GM12878 (cell line): ENCODE measurements around the gene TARDBP. TPM values are rescaled to one million over a fixed set of nuclear protein-coding genes. Genes with fewer than 3 reads are reported as not detected.

Experiments
- ATAC-seq: fragments of 200-7000 bp; cut with Tn5 transposase; 3 replicates; pipeline ENCODE4 v1.9.1; 2020; ENCODE audit warnings: mild to moderate bottlenecking, moderate library complexity
- BruUV-seq: library from RNA; stranded (reverse); fragments of 400-500 nt; replicated peaks from 2 replicates; lab custom pipeline; 2021; lab: Mats Ljungman, UMichigan
- CTCF ChIA-PET: fragments of 300-600 bp; sonication (Branson Sonifier 250); formaldehyde crosslinking; extraction: SDS; loops from one replicate; lab custom pipeline; 2021; ENCODE audit warnings: inconsistent platforms; lab: Yijun Ruan, JAX
- POLR2A ChIA-PET: fragments of 350-600 bp; formaldehyde crosslinking; extraction: SDS; loops from one replicate; lab custom pipeline; 2021; ENCODE audit warnings: inconsistent platforms; lab: Charles Lee
- RAD21 ChIA-PET: fragments of 300-600 bp; sonication (Branson Sonifier 250); formaldehyde crosslinking; loops from one replicate; lab custom pipeline; 2023; ENCODE audit warnings: antibody characterized with exemption; ENCODE audit not compliant: unreplicated experiment; lab: Charles Lee
- SMC1A ChIA-PET: fragments of 300-600 bp; sonication (Branson Sonifier 250); formaldehyde crosslinking; loops from one replicate; lab custom pipeline; 2023; ENCODE audit not compliant: unreplicated experiment, uncharacterized antibody; lab: Charles Lee
- DNase-seq: peaks from one replicate; pipeline ENCODE4 v3.0.0-alpha.2; 2011; ENCODE audit warnings: low read depth, low spot score
- FAIRE-seq: peaks from 3 replicates; lab custom pipeline; 2011; peaks lifted over from hg19 to GRCh38; lab: Jason Lieb, UNC
- H2AFZ ChIP-seq: 2 replicates; pipeline ENCODE4 v1.6.0; 2011; ENCODE audit warnings: low read depth, low read length, control low read depth; ENCODE audit not compliant: control insufficient read depth
- H3K27ac ChIP-seq: 2 replicates; pipeline ENCODE4 v1.5.1; 2011; ENCODE audit warnings: control low read depth; ENCODE audit not compliant: control insufficient read depth, insufficient read depth
- H3K27me3 ChIP-seq, 2 experiments: replicated peaks in 1 of 2; 2 replicates each; pipeline versions ENCODE4 v1.6.0 to v1.6.1; 2011; ENCODE audit warnings: low read length in 1 of 2; ENCODE audit not compliant: control insufficient read depth in 2 of 2, insufficient read depth in 2 of 2
- H3K36me3 ChIP-seq, 2 experiments: 2 replicates each; pipeline ENCODE4 v1.5.1; 2011; ENCODE audit warnings: low read length in 1 of 2; ENCODE audit not compliant: control insufficient read depth in 2 of 2, insufficient read depth in 2 of 2
- H3K4me1 ChIP-seq: 2 replicates; pipeline ENCODE4 v1.6.1; 2011; ENCODE audit warnings: mild to moderate bottlenecking, low read length, moderate library complexity, mixed read lengths; ENCODE audit not compliant: control insufficient read depth, insufficient read depth
- H3K4me2 ChIP-seq: 2 replicates; pipeline ENCODE4 v1.6.0; 2011; ENCODE audit warnings: control low read depth; ENCODE audit not compliant: control insufficient read depth, insufficient read depth
- H3K4me3 ChIP-seq: fragments of 200-600 bp; sonication (generic); 2 replicates; pipeline ENCODE4 v1.5.1; 2016
- H3K79me2 ChIP-seq: 2 replicates; pipeline ENCODE4 v1.6.0; 2011; ENCODE audit warnings: low read length; ENCODE audit not compliant: control insufficient read depth, insufficient read depth
- H3K9ac ChIP-seq: 2 replicates; pipeline ENCODE4 v1.8.0; 2011; ENCODE audit warnings: low read length, control low read depth, mixed read lengths; ENCODE audit not compliant: control insufficient read depth, insufficient read depth
- H3K9me3 ChIP-seq: replicated peaks from 3 replicates; pipeline ENCODE4 v1.5.1; 2011; ENCODE audit warnings: mild to moderate bottlenecking, low read length; ENCODE audit not compliant: control insufficient read depth, insufficient read depth
- H4K20me1 ChIP-seq: 2 replicates; pipeline ENCODE4 v1.6.0; 2011; ENCODE audit not compliant: control insufficient read depth, insufficient read depth
- ATF7 ChIP-seq: fragments of 450-650 bp; IDR thresholded peaks from 2 replicates; pipeline ENCODE4 v1.6.1; 2016; ENCODE audit warnings: low read depth, mild to moderate bottlenecking
- BCL11A ChIP-seq: IDR thresholded peaks from 2 replicates; pipeline ENCODE4 v1.6.1; 2011; ENCODE audit warnings: low read depth, low read length
- CHD4 ChIP-seq: fragments of 200-600 bp; sonication (generic); IDR thresholded peaks from 2 replicates; pipeline ENCODE4 v1.6.1; 2016; ENCODE audit warnings: mild to moderate bottlenecking
- EED ChIP-seq: sonication (generic); IDR thresholded peaks from 2 replicates; pipeline ENCODE4 v1.6.1; 2016; ENCODE audit warnings: antibody characterized with exemption, low read depth
- HSF1 ChIP-seq: fragments of 150-350 bp; IDR thresholded peaks from 2 replicates; pipeline ENCODE4 v1.6.1; 2014; ENCODE audit warnings: mild to moderate bottlenecking, low read depth, low read length
- IKZF1 ChIP-seq: fragments of 450-650 bp; conservative IDR thresholded peaks from 2 replicates; pipeline ENCODE4 v1.6.1; 2017; ENCODE audit warnings: antibody characterized with exemption, mild to moderate bottlenecking
- IKZF2 ChIP-seq, 2 experiments: fragments of 450-650 bp; IDR thresholded peaks; 2 replicates each; pipeline ENCODE4 v1.6.1; 2017; ENCODE audit warnings: mild to moderate bottlenecking in 2 of 2, moderate library complexity in 2 of 2
- MEF2A ChIP-seq: IDR thresholded peaks from 2 replicates; pipeline ENCODE4 v1.6.1; 2011; ENCODE audit warnings: low read depth, mild to moderate bottlenecking, low read length, moderate library complexity; ENCODE audit not compliant: insufficient read depth
- PAX8 ChIP-seq: fragments of 450-650 bp; IDR thresholded peaks from 2 replicates; pipeline ENCODE4 v1.6.1; 2017; ENCODE audit warnings: mild to moderate bottlenecking, moderate library complexity
- POLR2A ChIP-seq: IDR thresholded peaks from 2 replicates; pipeline ENCODE4 v1.6.1; 2011; ENCODE audit warnings: low read depth, mild to moderate bottlenecking, low read length
- RB1 ChIP-seq: fragments of 450-650 bp; formaldehyde crosslinking; IDR thresholded peaks from 2 replicates; pipeline ENCODE4 v1.6.1; 2017; ENCODE audit warnings: mild to moderate bottlenecking, borderline replicate concordance
- SMC3 ChIP-seq: IDR thresholded peaks from 2 replicates; pipeline ENCODE4 v1.6.1; 2011; ENCODE audit warnings: low read length, improper control_type of control experiment, borderline replicate concordance
- SPI1 ChIP-seq: IDR thresholded peaks from 2 replicates; pipeline ENCODE4 v1.6.1; 2011; ENCODE audit warnings: low read depth, mild to moderate bottlenecking, low read length, moderate library complexity, borderline replicate concordance; ENCODE audit not compliant: insufficient read depth
- USF1 ChIP-seq: IDR thresholded peaks from 2 replicates; pipeline ENCODE4 v1.6.1; 2011; ENCODE audit warnings: borderline replicate concordance, low read depth, mild to moderate bottlenecking, moderate library complexity, mixed read lengths, low read length; ENCODE audit not compliant: insufficient read depth; ENCODE audit errors: extremely low read length
- ZNF217 ChIP-seq: fragments of 450-650 bp; IDR thresholded peaks from 2 replicates; pipeline ENCODE4 v1.6.1; 2017; ENCODE audit warnings: antibody characterized with exemption, mild to moderate bottlenecking
- ZNF384 ChIP-seq: IDR thresholded peaks from 2 replicates; pipeline ENCODE4 v1.6.1; 2012; ENCODE audit warnings: low read depth, mild to moderate bottlenecking, low read length, improper control_type of control experiment, borderline replicate concordance
- WGBS: methylation state at CpG from one replicate; pipeline ENCODE4 v1.1.6; 2016; ENCODE audit warnings: low lambda C conversion rate; ENCODE audit not compliant: insufficient replicate concordance, insufficient coverage; ENCODE audit errors: missing lambda C conversion rate; 5-methylcytosine and 5-hydroxymethylcytosine counted together
- in situ Hi-C: fragments of 300-500 bp; cut with MboI; formaldehyde crosslinking; loops from 9 replicates; pipeline ENCODE4 v1.14.3; 2018; ENCODE audit warnings: mixed read lengths
- intact Hi-C: fragments of 100-400 bp; cut with micrococcal nuclease; formaldehyde crosslinking; loops from one replicate; pipeline ENCODE4 v1.14.2; 2022; ENCODE audit not compliant: unreplicated experiment
- polyA plus RNA-seq, 11 experiments: library from polyadenylated mRNA; depleted of rRNA in 4 of 11; unstranded in 6 of 11; stranded (reverse) in 5 of 11; fragments of >200 nt; fragmentation: Nextera tagmentation in 4 of 11; fragmentation: Illumina TruSeq in 1 of 11; extraction: Ambion mirVana in 4 of 11; extraction: Trizol in 1 of 11; gene quantifications; 1 replicate in 1 of 11; 2 replicates in 10 of 11; pipeline versions ENCODE4 v1.2.1 to v1.2.3, GENCODE V29; 2011 to 2016; ENCODE audit warnings: inconsistent platforms in 2 of 11, missing spikeins in 2 of 11, low read depth in 1 of 11
- total RNA-seq, 4 experiments: library from RNA; depleted of rRNA in 3 of 4; stranded (reverse); fragments of >200 nt in 3 of 4; fragmentation: Illumina TruSeq in 1 of 4; extraction: Trizol in 1 of 4; gene quantifications; 2 replicates each; pipeline versions ENCODE4 v1.2.1 to v1.2.3, GENCODE V29; 2013 to 2021

The TARDBP gene
- total and polyA plus RNA-seq, 10 of the 15 experiments (the other 5 are each of a cell fraction or from before 2014, with no cell fraction given), result 55.6 to 318 (median 192) TPM

- no peak for TF ChIP-seq PAX8
- TF ChIP-seq CHD4, result no peak
Observed at GRCh38 chr1:10968411-10968826, 44.0 kb upstream of the TARDBP start (continued).

- Histone ChIP-seq H3K27me3 (no peaks in the 10 kb centered on the region), H4K20me1 (no peaks in the 10 kb centered on the region), H3K27ac (peak overlapping the region; percentile 65; the same call in 1 of the 2 replicates), H2AFZ (peak overlapping the region; percentile 21; the same call in 1 of the 2 replicates), H3K9ac (peak overlapping the region; percentile 25), H3K4me1 (peaks cover 48% of the 10 kb centered on the region), H3K79me2 (no peaks in the 10 kb centered on the region), H3K36me3 (no peaks in the 10 kb centered on the region), H3K9me3 (no peaks in the 10 kb centered on the region), H3K4me2 (peak overlapping the region; percentile 90), H3K4me3 (peak overlapping the region; percentile 13; the same call in 1 of the 2 replicates)
- WGBS, result 42% methylated on average over 14 of the region's 14 CpGs
- no peak for FAIRE-seq
- DNase-seq, result no peak
- SMC1A ChIA-PET, result interaction anchor here (5.2 to 8.7 kb wide), 2 partner anchors 16 to 43 kb away, joined by 20 to 118 read pairs; partner anchors contain the start of gene TARDBP
- CTCF ChIA-PET, result interaction anchor here (0.6 to 6.3 kb wide), 4 partner anchors 12 to 462 kb away, joined by 3 to 40 read pairs (median 3); a partner anchor contains a TSS
- intact Hi-C loops, result loop anchor here (10.0 kb wide), 1 partner anchor 455 kb away; no protein-coding TSS in a partner anchor
- peak; percentile 51 to 63; a peak in 3 of 4 replicates for TF ChIP-seq IKZF2 (IDR thresholded peaks at IDR 0.05)
- no peak for TF ChIP-seq ZNF384
- TF ChIP-seq ATF7, result no peak
- no peak for TF ChIP-seq POLR2A
- TF ChIP-seq IKZF1, result peak; percentile 33
- TF ChIP-seq USF1, result no peak
- peak; percentile 85 for TF ChIP-seq SPI1
- TF ChIP-seq RB1, result no peak
- no peak for TF ChIP-seq SMC3
- TF ChIP-seq MEF2A, result 0 out of 2 replicates have a peak, but pooled peaks have one; percentile 24
- TF ChIP-seq ZNF217, result no peak
- TF ChIP-seq EED, result peak; percentile 86
- peak; percentile 70; the same call in 1 of the 2 replicates for TF ChIP-seq HSF1
- TF ChIP-seq BCL11A, result 0 out of 2 replicates have a peak, but pooled peaks have one; percentile 4
- no TSS peak for BruUV-seq
- RAD21 ChIA-PET, result interaction anchor here (8.2 kb wide), 1 partner anchor 17 kb away, joined by 89 read pairs; no protein-coding TSS in a partner anchor
- no peak for ATAC-seq
- POLR2A ChIA-PET, result interaction anchor here (2.6 to 2.7 kb wide), 2 partner anchors 16 to 43 kb away, joined by 8 to 25 read pairs; partner anchors contain the start of gene TARDBP
- in situ Hi-C loops, result no loop called here
Observed at GRCh38 chr1:10969267-10969970, 43.0 kb upstream of the TARDBP start.
